COR-L47 (cell line): ENCODE measurements around the gene NPPA.

Source experiments
- DNase-seq: peaks from one replicate; lab custom pipeline; 2025; lab: John Stamatoyannopoulos, UW

Gene NPPA

GRCh38 chr1:11842154-11843041 is 5.2 kb downstream of the NPPA start:
- DNase-seq = peak; percentile 80

GRCh38 chr1:11841245-11842153 is 6.1 kb downstream of the NPPA start:
- no peak for DNase-seq

- no peak for DNase-seq
These were observed 7.6 kb downstream of the NPPA start for GRCh38 chr1:11839727-11840705.

- DNase-seq = peak; percentile 34
These were observed 9.0 kb downstream of the NPPA start for GRCh38 chr1:11838349-11839272.

- DNase-seq = no peak
These were observed 9.7 kb downstream of the NPPA start for GRCh38 chr1:11837767-11838348.

- DNase-seq = no peak
These were observed 10.4 kb downstream of the NPPA start for GRCh38 chr1:11836955-11837766.

- DNase-seq = no peak
These were observed 11.9 kb downstream of the NPPA start for GRCh38 chr1:11835441-11836225.

- DNase-seq = no peak
These were observed 13.7 kb downstream of the NPPA start for GRCh38 chr1:11833900-11834299.

GRCh38 chr1:11833497-11833896 is 14.1 kb downstream of the NPPA start:
- no peak for DNase-seq

- DNase-seq = peak; percentile 89
These were observed 15.4 kb downstream of the NPPA start for GRCh38 chr1:11831945-11832725.

GRCh38 chr1:11828511-11828910 is 19.1 kb downstream of the NPPA start:
- no peak for DNase-seq

- DNase-seq = no peak
These were observed 20.6 kb downstream of the NPPA start for GRCh38 chr1:11826946-11827345.

- DNase-seq = no peak
These were observed 22.5 kb downstream of the NPPA start for GRCh38 chr1:11825131-11825530.

GRCh38 chr1:11823366-11824137 is 24.0 kb downstream of the NPPA start:
- DNase-seq = no peak

- DNase-seq = no peak
These were observed 25.5 kb downstream of the NPPA start for GRCh38 chr1:11822091-11822490.

GRCh38 chr1:11817192-11817591 is 30.4 kb downstream of the NPPA start:
- no peak for DNase-seq

GRCh38 chr1:11813021-11813420 is 34.6 kb downstream of the NPPA start:
- DNase-seq = no peak
